Tongue (tissue), 2 donors: ENCODE data around the gene PRDM16. TPM values are rescaled to one million over a fixed set of nuclear protein-coding genes. Genes with fewer than 3 reads are reported as not detected.

Experiments used
- DNase-seq: peaks from one replicate; pipeline ENCODE4 v3.0.0-alpha.2; 2015
- total RNA-seq: library from RNA; depleted of rRNA; stranded (reverse); fragments of >200 nt; gene quantifications from one replicate; pipeline ENCODE4 v1.2.3, GENCODE V29; 2014

The PRDM16 gene
- total RNA-seq, 1 donor from 2014 or later = 1.6 TPM

DNA sequence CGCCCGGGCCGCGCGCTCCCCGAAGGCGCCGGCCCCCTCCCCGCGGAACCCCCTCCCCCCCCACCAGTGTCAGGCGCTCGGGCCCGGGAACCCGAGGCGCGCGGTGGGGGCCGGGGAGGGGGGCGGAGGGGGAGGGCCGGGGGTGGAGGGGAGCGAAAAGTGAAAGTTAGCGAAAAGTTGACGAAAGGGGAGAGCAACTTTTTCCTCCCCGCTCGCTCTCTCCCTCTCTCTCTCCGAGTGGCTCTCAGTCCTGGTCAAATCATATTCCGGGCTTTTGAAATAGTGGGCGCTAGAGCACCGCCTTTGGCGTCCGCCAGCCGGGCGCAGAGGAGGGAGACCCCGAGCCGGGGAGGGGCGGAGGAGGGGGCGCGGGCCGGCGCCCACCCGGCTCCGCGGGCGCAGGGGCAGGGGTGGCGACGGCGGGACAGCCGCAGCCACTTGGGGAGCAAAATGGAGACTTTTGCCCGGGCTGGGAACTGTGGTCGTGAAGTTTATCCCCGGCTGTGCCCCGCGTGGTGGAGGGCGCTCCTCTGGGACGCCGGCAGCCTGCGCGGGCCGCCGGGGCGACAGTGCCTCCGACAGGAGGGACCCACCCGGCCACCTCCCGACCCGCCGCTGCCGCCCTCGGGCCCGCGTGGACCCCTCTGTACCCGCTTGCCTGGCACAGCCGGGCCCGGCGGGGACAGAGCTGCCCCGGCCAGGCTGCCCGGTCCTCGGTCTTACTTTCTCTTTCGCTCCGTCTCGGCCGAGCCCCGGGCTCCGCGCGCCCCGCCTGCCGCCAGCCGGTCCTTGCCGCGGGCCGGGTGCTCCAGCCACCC lies 697 bp downstream of the PRDM16 start:
- DNase-seq = peak; percentile 90

DNA sequence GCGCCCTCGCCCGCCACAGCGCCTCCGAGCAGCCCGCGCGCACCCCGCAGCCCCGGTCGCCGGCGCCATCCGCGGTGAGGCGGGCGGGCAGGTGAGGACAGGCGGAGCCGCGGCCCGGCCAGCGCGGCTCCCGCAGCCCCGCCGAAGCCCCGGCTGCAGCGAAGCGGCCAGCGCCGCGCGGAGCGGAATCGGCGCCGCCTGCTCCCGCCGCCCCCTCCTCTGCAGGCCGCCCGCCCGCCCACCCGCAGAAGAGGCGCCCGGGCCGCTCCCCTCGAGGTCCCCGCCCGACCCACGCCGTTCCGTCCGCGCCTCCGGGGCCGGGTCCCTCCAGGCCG lies 1.3 kb downstream of the PRDM16 start:
- DNase-seq = no peak

DNA sequence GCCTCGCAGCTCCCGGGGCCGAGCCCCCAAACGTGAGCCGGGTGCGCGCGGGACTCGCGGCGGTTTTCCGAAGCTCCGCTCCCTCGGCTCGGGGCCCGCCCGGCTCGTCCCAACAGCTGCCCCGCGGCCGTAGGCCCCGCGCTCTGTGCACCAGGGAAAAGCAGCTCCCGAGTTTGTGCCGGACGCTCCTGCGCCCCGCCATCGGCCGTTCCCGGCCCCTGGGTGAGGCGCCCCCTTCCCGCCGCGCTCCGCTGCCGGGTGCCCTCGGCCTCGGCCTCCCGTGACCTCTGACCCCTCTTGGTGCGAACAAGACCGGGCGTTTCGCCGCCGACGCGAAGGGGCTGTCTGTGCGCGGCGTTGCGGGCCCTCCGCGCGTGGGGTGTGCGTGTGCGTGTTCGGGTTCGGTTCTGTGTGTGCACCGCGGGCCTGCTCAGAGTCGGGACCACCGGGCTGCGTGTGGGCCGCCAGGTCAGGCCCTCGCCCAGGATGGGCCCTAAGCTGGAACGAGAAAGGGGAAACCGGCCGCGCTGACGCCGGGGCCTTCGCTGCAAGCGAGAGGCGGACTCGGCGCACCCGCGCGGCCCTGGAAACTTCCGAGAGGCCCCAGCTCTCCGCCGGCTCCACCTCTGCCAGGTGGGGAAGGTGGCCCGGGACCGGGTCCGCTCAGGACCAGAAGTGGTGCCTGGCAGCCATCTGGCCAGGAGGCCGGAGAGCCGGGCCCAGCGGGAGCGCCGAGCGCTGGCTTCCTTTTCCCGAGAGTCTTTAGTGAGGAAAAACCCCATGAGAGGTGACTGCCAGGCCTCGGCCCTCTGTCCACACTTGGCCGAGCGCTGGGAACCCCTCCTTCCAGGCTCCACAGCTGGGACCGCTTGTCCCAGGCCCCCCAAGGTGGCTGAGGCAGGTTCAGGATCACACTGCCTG lies 1.9 kb downstream of the PRDM16 start:
- DNase-seq = no peak

DNA sequence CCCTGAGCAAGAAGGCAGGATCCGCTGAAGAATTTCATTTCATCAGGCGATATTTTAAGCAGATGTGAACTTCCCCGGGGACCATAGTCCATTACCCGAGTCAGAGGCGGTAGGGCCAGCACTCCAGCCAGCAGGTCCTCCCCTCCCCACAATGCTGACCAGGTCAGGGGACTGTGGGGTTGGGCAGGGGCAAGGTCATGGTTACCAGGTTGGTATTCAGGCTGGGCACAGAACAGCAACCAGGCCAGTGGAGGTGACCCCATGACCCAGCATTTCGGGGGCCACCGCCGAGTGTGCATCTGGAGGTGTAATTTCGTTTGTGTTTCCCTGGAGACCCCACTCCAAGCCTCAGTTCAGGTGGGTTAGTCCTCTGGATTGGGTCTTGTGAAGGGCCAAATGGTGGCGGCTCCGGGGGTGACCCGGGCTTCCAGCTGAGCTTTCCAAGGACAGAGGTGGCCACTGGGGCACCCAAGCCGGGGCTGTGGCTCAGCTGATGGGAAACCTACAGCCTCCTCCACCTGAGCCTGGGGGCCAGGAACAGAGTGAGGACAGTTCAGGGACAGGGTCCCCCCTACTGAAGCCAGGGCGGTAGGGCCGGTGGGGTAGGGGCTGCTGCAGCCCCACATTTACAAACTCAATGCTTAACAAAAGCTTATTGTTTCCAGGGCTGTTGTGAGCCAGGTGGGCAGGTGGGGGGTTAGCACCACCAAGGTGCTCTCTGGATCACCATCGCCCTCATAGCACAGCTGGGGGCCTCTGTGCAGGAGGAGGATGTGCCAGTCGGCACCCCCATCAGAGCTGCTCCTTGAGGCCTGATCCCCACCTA lies 2.8 kb downstream of the PRDM16 start:
- no peak for DNase-seq

DNA sequence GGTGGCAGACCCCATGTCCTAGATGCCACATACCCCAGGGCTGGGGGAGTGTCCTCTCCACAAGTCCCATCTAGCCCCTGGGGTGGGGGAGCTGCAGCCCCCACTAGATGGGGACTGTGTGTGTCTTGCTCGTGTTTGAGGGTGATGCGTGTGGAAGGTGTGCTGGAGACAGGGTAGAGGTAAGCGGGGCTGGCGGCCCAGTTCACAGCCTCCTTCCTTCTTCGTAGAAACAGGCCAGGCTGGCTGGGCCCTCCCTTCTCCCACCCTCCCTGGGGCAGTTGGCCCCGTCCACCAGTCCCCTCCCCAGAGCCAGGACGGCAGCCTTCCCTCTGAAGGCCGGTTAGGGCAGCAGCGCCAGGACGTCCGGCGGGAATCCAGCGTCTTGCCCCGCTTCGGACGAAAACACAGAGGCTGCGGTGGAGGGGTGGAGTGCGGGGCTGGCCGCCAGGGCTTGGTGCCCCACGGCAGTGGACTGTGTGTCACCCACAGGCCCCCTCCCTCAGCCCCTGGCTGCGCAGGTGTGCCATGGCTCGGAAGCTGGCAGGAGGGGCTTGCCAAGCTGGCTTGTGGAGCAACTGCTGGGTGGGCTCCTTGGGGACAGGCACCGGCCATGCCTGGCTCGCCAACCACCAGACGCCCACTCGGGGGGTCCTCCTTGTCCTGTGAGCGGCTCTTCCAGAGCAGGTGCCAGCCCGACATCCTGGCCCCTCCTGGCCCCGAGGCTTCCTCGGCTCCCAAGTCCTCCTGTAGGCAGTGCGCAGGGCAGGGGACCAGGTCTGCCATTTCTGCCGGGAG lies 3.6 kb downstream of the PRDM16 start:
- no peak for DNase-seq

DNA sequence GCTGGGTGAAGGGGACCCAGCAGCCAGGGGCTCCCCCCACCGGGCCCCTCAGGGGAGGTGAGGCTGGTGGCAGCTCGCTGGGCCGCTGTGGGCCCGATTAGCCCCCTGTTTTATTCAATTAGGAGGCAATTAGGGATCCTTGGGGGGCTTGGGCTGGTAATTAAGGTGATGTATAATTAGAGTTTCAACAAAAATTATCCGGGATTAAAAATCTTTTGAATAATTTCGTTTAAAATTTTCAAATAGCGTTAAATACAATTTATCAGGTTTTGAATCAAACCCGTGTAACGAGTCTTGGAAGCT lies 4.1 kb downstream of the PRDM16 start:
- no peak for DNase-seq

DNA sequence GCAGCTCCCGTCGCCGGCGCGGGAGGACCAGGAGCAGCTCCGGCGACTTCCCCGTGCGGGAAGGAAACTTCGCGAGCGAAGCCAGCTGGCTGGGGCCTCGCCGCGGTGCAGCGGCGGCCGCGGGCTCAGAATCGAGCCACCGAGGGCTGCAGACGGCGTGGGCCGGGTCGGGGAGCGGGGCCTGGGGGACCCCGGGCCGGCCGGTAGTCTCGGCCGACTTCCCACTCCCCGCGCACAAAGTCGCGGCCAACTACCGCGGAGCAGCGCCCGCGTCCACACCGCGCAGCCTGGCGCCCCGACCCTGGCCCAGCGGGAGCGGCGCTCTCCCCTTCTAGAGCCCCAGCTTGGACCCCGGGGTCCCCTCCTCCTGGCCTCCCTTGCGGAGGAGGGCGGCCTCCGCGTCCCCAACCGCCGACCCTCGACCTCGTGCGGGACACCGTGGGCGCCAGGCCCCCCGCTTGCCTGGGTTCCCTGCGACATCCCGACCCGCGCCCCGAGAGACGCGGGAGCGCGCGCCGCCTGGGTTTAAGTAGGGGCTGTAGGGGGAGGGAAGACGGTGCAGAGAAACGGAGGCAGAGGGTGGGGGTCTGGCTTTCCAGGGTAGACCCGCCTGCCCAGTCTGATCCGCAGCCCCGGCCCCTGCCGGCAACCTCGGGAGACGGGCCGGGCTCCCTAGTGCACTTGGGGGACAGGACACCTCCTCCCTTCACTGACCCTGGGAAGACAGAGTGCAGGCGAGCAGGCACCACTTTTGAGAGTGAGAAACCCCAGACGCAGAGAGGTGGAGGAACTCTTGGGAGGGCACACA lies 4.7 kb downstream of the PRDM16 start:
- DNase-seq = no peak

DNA sequence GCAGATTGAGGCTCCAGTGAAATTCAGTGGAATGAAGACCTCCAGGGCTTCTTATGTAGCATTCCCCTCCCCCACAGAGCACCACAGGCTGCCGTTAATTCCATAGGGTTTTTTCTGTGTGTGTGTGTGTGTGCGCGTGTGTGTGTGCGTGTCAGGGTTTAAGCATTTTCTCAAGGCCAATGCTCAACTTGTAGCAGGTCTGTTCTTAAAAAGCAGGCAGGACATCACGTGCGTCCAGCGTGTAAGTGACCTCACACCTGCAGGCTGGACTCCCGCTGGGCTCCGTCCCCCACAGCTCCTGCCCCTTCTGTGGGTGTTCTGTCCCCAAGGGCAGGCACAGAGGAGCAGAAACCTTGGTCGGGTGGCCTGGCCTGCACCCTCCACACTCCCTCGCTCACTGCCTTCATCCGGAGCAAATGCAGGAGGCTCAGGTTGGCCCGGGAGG lies 5.3 kb downstream of the PRDM16 start:
- no peak for DNase-seq

DNA sequence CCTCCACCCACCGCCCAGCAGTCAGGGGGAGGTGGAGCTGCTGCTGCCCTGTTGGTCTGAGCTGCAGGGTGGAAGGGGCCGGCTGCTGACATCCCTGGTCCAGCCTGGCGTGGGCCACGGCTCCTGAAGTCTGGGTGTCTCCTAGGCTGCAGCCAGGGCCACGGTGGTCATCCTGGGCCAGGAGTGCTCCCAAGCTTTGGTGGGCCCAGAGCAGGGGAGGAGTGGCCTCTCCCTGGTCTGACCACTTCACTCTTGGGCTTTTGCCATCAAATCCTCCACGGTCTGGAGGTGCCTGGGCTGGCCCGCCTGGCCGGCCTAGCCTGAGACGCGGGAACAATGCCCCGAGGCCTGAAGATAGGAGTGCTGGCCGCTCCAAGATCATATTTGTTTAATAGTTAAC lies 5.8 kb downstream of the PRDM16 start:
- no peak for DNase-seq

DNA sequence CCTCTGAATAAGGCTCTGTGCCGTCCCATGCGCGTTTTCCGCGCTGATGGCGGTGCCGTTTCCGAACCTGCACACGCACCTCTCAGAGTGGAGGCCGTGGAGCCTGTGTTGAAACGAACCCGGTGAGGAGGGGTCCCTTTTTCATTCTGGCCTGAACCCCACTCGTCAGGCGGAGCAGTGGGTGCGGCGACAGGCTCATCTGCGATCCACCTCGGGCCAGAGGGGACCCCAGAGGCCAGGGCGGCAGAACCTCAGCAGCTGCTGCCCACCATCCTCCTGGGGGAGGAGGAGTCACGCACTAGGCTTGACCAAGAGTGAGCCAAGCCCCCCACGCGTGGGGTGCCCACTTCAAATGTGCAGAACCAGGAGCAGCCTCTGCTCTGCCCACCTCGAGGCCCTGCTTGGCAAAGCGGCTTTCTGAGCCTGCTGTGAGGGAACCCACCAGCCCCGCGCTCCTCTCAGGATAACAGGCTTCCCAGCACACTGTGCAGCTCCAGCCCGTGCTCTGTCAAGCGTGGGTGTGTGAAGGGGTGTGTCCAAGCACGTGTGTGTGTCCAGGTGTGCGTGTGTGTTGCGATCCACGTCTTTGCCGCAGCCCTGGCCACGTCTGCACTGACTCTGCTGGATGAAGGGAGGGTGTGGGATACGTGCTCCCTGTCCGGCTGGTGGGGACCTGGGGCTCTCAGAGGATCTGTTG lies 6.8 kb downstream of the PRDM16 start:
- DNase-seq = no peak

DNA sequence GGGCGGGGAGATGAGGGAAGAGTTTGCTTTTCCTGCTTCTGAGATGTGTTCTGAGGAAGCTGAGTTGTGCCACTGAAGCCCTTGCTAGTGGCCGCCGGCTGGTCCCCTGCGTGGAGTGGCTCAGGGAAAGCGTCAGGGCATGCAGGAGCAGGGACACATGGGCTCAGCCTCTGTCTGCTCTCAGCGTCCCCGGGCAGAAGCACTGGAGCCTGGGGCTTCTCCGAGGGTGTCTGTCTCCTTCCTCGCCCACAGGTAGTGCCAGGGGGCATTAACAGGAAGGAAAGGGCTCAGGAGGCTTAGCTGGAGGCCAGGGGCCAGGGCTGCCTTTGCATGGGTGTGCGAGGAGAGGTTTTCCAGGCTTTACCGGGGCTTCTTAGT lies 7.3 kb downstream of the PRDM16 start:
- DNase-seq = no peak

DNA sequence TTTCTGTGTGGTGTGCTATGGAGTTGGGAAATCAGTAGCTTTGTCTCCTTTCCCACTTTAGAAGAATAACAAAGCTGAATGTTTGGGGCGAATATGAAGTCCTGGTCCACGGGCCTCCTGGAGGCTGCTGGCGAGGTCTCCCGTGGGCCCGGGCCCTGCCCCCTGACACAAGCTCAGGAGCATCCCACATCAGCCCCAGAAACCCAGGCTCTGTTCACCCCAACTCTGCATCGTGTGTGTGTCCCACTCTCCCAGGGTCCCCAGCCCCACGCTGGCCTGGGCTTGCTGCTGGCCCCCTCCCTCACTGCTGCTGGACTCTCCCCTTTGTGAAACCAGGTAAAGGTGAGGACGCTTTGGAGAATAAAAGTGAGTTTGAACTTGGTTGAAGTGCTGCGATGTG lies 8.1 kb downstream of the PRDM16 start:
- DNase-seq = no peak

DNA sequence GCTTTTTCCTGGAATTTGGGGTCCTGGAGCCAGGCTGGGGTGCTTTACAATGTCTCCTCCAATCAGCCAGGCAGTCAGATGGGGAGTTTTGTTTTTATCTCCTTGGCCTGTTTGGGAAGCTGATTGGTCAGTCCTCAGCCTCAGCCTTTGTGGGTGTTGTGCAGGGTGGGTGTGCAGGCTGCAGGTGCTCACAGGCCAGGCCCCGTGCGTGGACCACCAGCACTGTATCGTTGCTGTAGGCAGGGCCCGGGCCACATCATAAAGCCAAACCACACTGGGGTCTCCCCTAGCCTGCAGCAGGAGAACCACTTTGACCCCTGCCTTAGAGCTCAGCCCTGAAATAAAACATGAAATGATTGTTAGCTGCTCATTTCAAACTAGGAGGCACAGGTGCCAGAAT lies 8.6 kb downstream of the PRDM16 start:
- no peak for DNase-seq

DNA sequence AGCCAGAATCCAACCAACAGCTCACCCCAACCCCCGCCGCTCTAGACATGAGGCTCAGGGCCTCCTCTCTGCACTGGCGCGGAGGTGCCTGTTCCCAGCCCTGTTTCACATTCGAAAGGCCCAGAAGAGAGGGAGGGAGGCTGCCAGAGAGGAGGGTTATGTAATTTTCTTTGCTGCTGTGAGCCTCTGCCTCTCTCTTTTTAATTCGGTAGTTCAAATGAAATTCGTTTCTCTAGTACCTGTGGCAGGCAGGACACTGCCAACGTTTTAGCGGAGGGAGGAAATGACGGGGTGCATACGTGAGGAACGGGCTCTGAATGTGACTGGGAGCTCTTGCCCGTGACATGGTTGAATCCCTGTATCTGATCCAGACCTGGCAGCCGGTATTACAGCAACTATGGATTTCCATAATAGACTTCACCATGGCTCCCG lies 9.4 kb downstream of the PRDM16 start:
- no peak for DNase-seq

DNA sequence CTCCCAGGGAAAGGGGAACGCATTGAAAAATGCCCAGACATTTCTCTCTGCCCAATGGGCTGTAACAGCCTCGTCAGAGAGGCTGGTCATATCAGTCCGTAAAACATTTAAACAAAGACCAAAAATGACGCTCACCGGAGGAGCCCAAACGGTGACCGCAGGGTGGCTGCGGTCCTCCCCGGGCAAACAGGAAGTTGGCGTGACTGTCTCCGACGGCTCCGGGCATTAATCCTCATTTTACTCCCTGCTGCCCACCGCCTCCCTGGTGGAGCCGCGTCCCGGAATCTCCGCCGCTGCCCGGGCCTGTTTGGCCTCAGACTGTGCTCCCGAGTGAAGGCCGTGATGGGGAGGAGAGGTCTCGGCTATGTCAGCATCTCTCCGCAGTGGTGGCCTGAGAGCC lies 9.9 kb downstream of the PRDM16 start:
- DNase-seq = no peak

DNA sequence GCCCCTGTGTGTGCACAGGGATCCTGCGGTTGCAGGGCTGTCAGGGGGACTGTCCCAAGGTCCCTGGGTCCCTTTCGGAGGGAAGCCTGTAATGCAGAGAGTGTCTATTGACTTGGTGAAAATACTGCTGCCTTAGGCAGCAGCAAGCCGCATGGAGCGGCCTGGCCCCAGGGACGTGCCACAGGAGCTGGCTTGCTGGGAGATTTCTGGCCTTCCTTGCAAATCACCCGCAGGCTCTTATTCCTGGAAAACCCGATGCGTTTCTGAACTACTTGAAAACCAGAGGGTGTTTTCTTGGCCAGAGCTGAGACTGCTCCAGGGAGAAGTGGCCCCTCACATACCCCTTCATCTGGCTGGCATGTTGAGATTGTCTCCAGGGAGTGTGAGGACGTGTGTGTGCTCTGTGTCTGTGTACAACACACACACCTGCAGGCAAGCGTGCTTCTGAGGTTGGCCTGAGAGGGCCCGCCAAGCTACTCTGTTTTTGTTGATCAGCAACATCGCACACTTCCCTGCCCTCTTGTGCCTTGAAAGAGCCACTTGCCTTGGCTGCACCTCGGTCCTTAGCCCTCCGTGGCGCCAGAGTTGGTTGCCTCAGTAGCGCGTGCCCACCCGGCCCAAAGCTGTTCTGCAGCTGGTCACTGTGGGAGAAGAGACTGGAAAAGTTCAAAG lies 10.5 kb downstream of the PRDM16 start:
- DNase-seq = no peak

DNA sequence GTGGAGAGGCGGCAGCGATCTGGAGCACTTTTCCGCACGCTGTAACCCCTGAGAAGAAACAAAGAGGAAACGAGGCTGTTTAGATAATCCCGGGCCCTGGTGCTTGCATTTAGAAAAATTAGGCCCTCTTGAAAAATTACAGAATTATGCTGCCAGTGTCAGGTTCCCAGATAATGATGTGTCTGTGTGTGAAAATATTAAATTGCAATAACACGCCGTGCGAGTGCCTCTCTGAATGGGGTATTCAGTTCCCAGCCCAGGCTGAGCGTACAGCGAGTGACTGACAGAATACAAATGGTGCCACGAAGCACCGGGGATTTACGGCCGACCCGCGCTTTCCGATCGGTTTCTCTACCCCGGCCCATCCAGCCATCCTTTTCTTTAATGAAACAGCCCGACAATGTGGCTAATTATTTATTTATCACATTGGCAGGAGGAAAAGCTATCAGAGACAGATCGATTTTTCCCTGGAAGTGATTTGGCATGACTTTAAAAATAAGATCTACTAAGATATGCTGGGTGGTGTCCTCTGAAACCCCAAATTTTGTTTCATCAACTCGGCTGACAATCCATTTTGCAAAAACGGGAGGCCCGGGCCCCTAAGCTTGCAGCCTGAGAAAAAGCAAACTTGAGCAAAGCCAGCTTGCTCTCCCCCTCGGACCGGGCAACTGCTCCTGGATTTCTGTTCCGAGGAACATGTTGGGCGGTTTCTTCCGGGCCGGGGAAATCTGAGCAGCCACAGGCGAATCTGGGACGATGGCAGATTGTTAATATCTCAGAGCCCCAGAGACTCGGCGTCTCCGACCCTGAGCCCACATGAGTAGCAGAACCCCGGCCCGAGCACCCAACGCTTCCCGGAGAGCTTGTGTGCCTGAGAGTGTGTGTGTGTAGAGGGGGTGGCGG lies 11.3 kb downstream of the PRDM16 start:
- peak; percentile 71 for DNase-seq

DNA sequence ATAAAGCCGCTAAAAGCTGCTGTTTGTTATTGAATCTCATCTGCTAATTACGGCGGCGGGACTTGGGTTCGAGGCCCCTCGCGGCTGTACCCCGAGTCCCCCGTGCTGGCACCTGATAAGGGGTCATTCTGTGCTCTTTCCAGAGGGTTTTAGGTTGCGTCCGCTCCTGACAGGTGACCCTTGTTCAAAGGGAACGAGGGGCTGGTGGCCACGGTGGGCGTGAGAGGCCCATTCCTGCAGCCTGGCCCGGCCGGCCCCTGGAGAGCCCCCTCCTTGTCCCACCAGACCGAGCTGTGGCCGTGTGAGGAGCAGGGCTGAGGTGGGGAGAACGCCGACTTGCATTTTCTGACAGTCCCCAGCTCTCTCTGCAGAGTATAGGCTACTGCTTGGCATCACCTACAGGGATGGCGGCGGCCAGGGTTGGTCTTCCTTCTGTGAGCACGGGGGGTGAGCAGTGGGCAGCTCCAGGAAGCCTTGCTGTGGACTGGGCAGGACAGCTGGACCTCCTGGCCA lies 12.2 kb downstream of the PRDM16 start:
- no peak for DNase-seq

DNA sequence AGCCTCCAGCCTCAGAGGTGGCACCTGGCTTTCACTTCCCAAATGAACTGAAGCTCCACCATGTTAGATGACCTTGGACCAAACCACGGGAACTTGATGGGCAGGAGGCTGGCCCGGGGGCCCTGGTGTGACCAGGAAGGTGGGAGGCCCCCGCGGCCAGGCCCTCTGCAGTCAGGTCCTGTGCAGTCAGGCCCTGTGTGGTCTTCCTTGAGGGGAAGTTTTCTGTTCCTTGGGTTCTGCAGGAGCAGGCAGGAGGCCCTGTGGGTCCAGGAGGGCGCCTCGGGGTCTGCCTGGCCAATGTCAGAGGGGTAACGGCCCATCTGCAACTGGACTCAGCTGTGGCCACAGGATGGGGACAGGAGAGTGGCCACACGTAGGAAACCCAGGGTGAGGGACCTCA lies 13.0 kb downstream of the PRDM16 start:
- DNase-seq = no peak
